Astrocyte (in vitro differentiated cells and primary cell): ENCODE results near the gene GSX2. TPM values are rescaled to one million over a fixed set of nuclear protein-coding genes. Genes with fewer than 3 reads are reported as not detected.

Source experiments
- DNase-seq: peaks from one replicate; pipeline ENCODE4 v3.0.0-alpha.2; 2010; ENCODE audit warnings: low read depth
- FAIRE-seq: peaks from 2 replicates; lab custom pipeline; 2011; peaks lifted over from hg19 to GRCh38; lab: Jason Lieb, UNC
- H2AFZ ChIP-seq: 2 replicates; pipeline ENCODE4 v1.6.0; 2012; ENCODE audit warnings: low read depth, low read length, inconsistent platforms
- H3K27ac ChIP-seq: 2 replicates; pipeline ENCODE4 v1.5.1; 2011; ENCODE audit warnings: low read depth, low read length, inconsistent platforms
- H3K27me3 ChIP-seq: 2 replicates; pipeline ENCODE4 v1.6.0; 2011; ENCODE audit warnings: low read length, inconsistent platforms; ENCODE audit not compliant: insufficient read depth
- H3K36me3 ChIP-seq: 2 replicates; pipeline ENCODE4 v1.5.1; 2011; ENCODE audit warnings: low read length, inconsistent platforms; ENCODE audit not compliant: insufficient read depth
- H3K4me1 ChIP-seq: 2 replicates; pipeline ENCODE4 v1.5.1; 2011; ENCODE audit warnings: low read length, inconsistent platforms; ENCODE audit not compliant: insufficient read depth
- H3K4me2 ChIP-seq: 2 replicates; pipeline ENCODE4 v1.6.0; 2012; ENCODE audit warnings: low read length, inconsistent platforms
- H3K4me3 ChIP-seq: 2 replicates; pipeline ENCODE4 v1.5.1; 2011; ENCODE audit warnings: low read depth, mild to moderate bottlenecking, low read length, inconsistent platforms; ENCODE audit not compliant: insufficient read depth
- H3K79me2 ChIP-seq: 2 replicates; pipeline ENCODE4 v1.6.0; 2012; ENCODE audit warnings: mild to moderate bottlenecking, low read length, inconsistent platforms; ENCODE audit not compliant: insufficient read depth
- H3K9ac ChIP-seq: 2 replicates; pipeline ENCODE4 v1.6.0; 2012; ENCODE audit warnings: mild to moderate bottlenecking, low read length, inconsistent platforms
- H3K9me3 ChIP-seq: 2 replicates; pipeline ENCODE4 v1.5.1; 2012; ENCODE audit warnings: low read depth, mild to moderate bottlenecking, low read length, inconsistent platforms; ENCODE audit not compliant: insufficient read depth
- H4K20me1 ChIP-seq: 2 replicates; pipeline ENCODE4 v1.6.0; 2012; ENCODE audit warnings: low read length, inconsistent platforms; ENCODE audit not compliant: insufficient read depth
- H3K27ac Mint-ChIP-seq: one replicate; pipeline ENCODE4 v1.8.0; 2021; ENCODE audit warnings: mild to moderate bottlenecking, mixed read lengths; ENCODE audit not compliant: unreplicated experiment
- H3K27me3 Mint-ChIP-seq: one replicate; pipeline ENCODE4 v1.8.0; 2021; ENCODE audit warnings: low read depth, mixed read lengths; ENCODE audit not compliant: unreplicated experiment
- H3K36me3 Mint-ChIP-seq: one replicate; pipeline ENCODE4 v1.8.0; 2021; ENCODE audit warnings: low read depth, mixed read lengths; ENCODE audit not compliant: unreplicated experiment
- H3K4me1 Mint-ChIP-seq: one replicate; pipeline ENCODE4 v1.8.0; 2021; ENCODE audit warnings: low read depth, mixed read lengths; ENCODE audit not compliant: unreplicated experiment
- H3K4me3 Mint-ChIP-seq: one replicate; pipeline ENCODE4 v1.8.0; 2021; ENCODE audit warnings: mild to moderate bottlenecking, moderate library complexity, mixed read lengths; ENCODE audit not compliant: unreplicated experiment
- H3K9me3 Mint-ChIP-seq: one replicate; pipeline ENCODE4 v1.8.0; 2021; ENCODE audit warnings: mild to moderate bottlenecking, mixed read lengths; ENCODE audit not compliant: unreplicated experiment
- CTCF ChIP-seq: IDR thresholded peaks from 2 replicates; pipeline ENCODE4 v1.5.1; 2011; ENCODE audit warnings: low read depth, mild to moderate bottlenecking, inconsistent platforms, low read length, moderate library complexity; ENCODE audit not compliant: insufficient read depth
- EZH2 ChIP-seq: IDR thresholded peaks from 2 replicates; pipeline ENCODE4 v1.6.1; 2012; ENCODE audit warnings: mild to moderate bottlenecking, low read length, inconsistent platforms; ENCODE audit not compliant: insufficient read depth
- total RNA-seq: library from RNA; stranded (reverse); gene quantifications from 2 replicates; pipeline ENCODE4 v1.2.1, GENCODE V29; 2021

GSX2 gene
- total RNA-seq, 1 donor from 2014 or later: 1.7 TPM

DNA sequence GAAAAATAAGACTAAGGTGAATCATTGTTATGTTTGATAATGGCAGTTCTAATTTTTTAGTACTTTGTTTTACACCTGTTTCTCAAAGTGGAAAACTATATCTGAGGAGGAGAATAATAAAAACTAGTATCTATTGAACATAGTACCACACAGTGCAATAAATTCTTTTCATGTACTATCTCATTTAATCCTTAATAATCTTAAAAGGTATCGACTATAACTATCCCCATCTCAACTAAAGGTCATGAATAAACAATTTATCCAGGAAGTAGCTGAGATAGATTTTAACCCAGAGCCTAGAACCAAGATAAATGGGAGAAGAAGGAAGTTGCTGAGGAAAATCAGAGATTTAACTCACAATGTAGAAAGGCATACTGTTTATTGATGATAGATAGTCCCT, 38.1 kb upstream of the GSX2 start:
- no peaks in the 10 kb centered on the region for H3K27me3 Mint-ChIP-seq
- no peak overlapping the region for H3K9ac ChIP-seq
- H3K4me1 Mint-ChIP-seq: peaks cover 43% of the 10 kb centered on the region
- H3K27ac Mint-ChIP-seq: no peak overlapping the region
- H3K79me2 ChIP-seq: peaks cover 75% of the 10 kb centered on the region
- FAIRE-seq (no peak), DNase-seq (no peak)
- no peaks in the 10 kb centered on the region for H3K36me3 ChIP-seq
- H3K27ac ChIP-seq: no peak overlapping the region
- peaks cover 53% of the 10 kb centered on the region for H4K20me1 ChIP-seq
- no peaks in the 10 kb centered on the region for H3K9me3 Mint-ChIP-seq
- peak overlapping the region; percentile 8 for H3K4me3 ChIP-seq
- H3K9me3 ChIP-seq: no peaks in the 10 kb centered on the region
- H2AFZ ChIP-seq: no peak overlapping the region
- TF ChIP-seq CTCF (no peak), EZH2 (no peak)
- H3K4me2 ChIP-seq: peak overlapping the region; percentile 91
- H3K4me1 ChIP-seq: peaks cover 43% of the 10 kb centered on the region
- H3K27me3 ChIP-seq: no peaks in the 10 kb centered on the region
- H3K4me3 Mint-ChIP-seq: peak overlapping the region; percentile 97
- H3K36me3 Mint-ChIP-seq: no peaks in the 10 kb centered on the region

GRCh38 chr4:54062392-54062791, 37.6 kb upstream of the GSX2 start:
- Histone ChIP-seq H3K4me3 (peak overlapping the region; percentile 90), H3K27ac (peak overlapping the region; percentile 15), H3K36me3 (no peaks in the 10 kb centered on the region), H3K9me3 (no peaks in the 10 kb centered on the region), H3K79me2 (peaks cover 70% of the 10 kb centered on the region), H2AFZ (no peak overlapping the region), H4K20me1 (peaks cover 48% of the 10 kb centered on the region), H3K4me1 (peaks cover 48% of the 10 kb centered on the region), H3K4me2 (peak overlapping the region; percentile 91), H3K27me3 (no peaks in the 10 kb centered on the region), H3K9ac (peak overlapping the region; percentile 99)
- DNase-seq (no peak), FAIRE-seq (no peak)
- peaks cover 48% of the 10 kb centered on the region for H3K4me1 Mint-ChIP-seq
- H3K9me3 Mint-ChIP-seq: no peaks in the 10 kb centered on the region
- peak overlapping the region; percentile 97 for H3K4me3 Mint-ChIP-seq
- no peaks in the 10 kb centered on the region for H3K36me3 Mint-ChIP-seq
- H3K27me3 Mint-ChIP-seq: no peaks in the 10 kb centered on the region
- H3K27ac Mint-ChIP-seq: peak overlapping the region; percentile 53
- TF ChIP-seq CTCF: no peak

GRCh38 chr4:54063229-54063628, 36.7 kb upstream of the GSX2 start:
- no peaks in the 10 kb centered on the region for H3K9me3 ChIP-seq
- H3K27me3 ChIP-seq: no peaks in the 10 kb centered on the region
- peaks cover 40% of the 10 kb centered on the region for H4K20me1 ChIP-seq
- peak overlapping the region; percentile 91 for H3K4me2 ChIP-seq
- peak overlapping the region; percentile 97 for H3K4me3 Mint-ChIP-seq
- DNase-seq: peak; percentile 55
- H3K36me3 ChIP-seq: no peaks in the 10 kb centered on the region
- H3K27me3 Mint-ChIP-seq: no peaks in the 10 kb centered on the region
- H3K36me3 Mint-ChIP-seq: no peaks in the 10 kb centered on the region
- H3K79me2 ChIP-seq: peaks cover 61% of the 10 kb centered on the region
- H3K9ac ChIP-seq: peak overlapping the region; percentile 99
- H3K9me3 Mint-ChIP-seq: no peaks in the 10 kb centered on the region
- peaks cover 51% of the 10 kb centered on the region for H3K4me1 ChIP-seq
- TF ChIP-seq EZH2 (no peak), CTCF (no peak)
- H3K4me3 ChIP-seq: peak overlapping the region; percentile 90
- H3K27ac ChIP-seq: peak overlapping the region; percentile 93
- H3K4me1 Mint-ChIP-seq: peaks cover 46% of the 10 kb centered on the region
- H3K27ac Mint-ChIP-seq: peak overlapping the region; percentile 97
- peak; percentile 83 for FAIRE-seq
- H2AFZ ChIP-seq: no peak overlapping the region
